ENCODE results near the gene LGALS13. TPM values are rescaled to one million over a fixed set of nuclear protein-coding genes. Genes with fewer than 3 reads are reported as not detected.

LGALS13 gene
- total and polyA plus RNA-seq, 7 donors = not detected

GRCh38 chr19:39568604-39569003 lies 33.7 kb upstream of the LGALS13 start:
- TF ChIP-seq CTCF (IDR thresholded peaks at IDR 0.05) = no peak
- no peak overlapping the region for H3K27ac ChIP-seq
- H3K9me3 ChIP-seq = peaks cover 11% of the 10 kb centered on the region
- H3K27me3 ChIP-seq (ENCODE audit: insufficient read depth in 3 of 3, low read length in 2 of 3) = peaks cover 3 to 11% (median 9%) of the 10 kb centered on the region in 3 donors
- H3K4me1 ChIP-seq = no peaks in the 10 kb centered on the region
- intact Hi-C loops (cut with DNase I) = no loop called here
- 57 to 63% (median 59%) methylated on average over 3 of the region's 3 CpGs for WGBS, 3 donors
- H3K36me3 ChIP-seq (ENCODE audit: insufficient read depth in 1 of 2, low read depth in 1 of 2) = no peaks in the 10 kb centered on the region
- ATAC-seq = no peak
- H3K4me3 ChIP-seq = no peak overlapping the region
- no peak for DNase-seq

GRCh38 chr19:39582442-39582841 lies 19.9 kb upstream of the LGALS13 start:
- no peak for TF ChIP-seq CTCF (IDR thresholded peaks at IDR 0.05)
- H3K4me1 ChIP-seq = no peaks in the 10 kb centered on the region
- no peaks in the 10 kb centered on the region for H3K9me3 ChIP-seq
- H3K27me3 ChIP-seq (ENCODE audit: insufficient read depth in 3 of 3, low read length in 2 of 3) = peaks cover 0 to 9% (median 0%) of the 10 kb centered on the region in 3 donors
- H3K27ac ChIP-seq = no peak overlapping the region
- H3K36me3 ChIP-seq (ENCODE audit: insufficient read depth in 1 of 2, low read depth in 1 of 2) = no peaks in the 10 kb centered on the region
- H3K4me3 ChIP-seq = no peak overlapping the region
- 44 to 48% (median 47%) methylated on average over 4 of the region's 4 CpGs for WGBS, 3 donors
- intact Hi-C loops (cut with DNase I) = no loop called here
- no peak for DNase-seq
- ATAC-seq = no peak

- Histone ChIP-seq H3K36me3 (ENCODE audit: insufficient read depth in 1 of 2, low read depth in 1 of 2) (no peaks in the 10 kb centered on the region), H3K4me1 (no peaks in the 10 kb centered on the region), H3K27me3 (ENCODE audit: insufficient read depth in 3 of 3, low read length in 2 of 3) (peaks cover 0 to 9% (median 0%) of the 10 kb centered on the region in 3 donors), H3K4me3 (no peak overlapping the region), H3K9me3 (no peaks in the 10 kb centered on the region), H3K27ac (no peak overlapping the region)
- 58 to 66% (median 61%) methylated on average over 8 of the region's 8 CpGs for WGBS, 3 donors
- DNase-seq = no peak
- no peak for ATAC-seq
- TF ChIP-seq CTCF (IDR thresholded peaks at IDR 0.05) = no peak
- intact Hi-C loops (cut with DNase I) = no loop called here
Measured at GRCh38 chr19:39582891-39583625, 19.3 kb upstream of the LGALS13 start.

GRCh38 chr19:39587496-39587895 lies 14.8 kb upstream of the LGALS13 start:
- no peak for TF ChIP-seq CTCF (IDR thresholded peaks at IDR 0.05)
- H3K36me3 ChIP-seq (ENCODE audit: insufficient read depth in 1 of 2, low read depth in 1 of 2) = no peaks in the 10 kb centered on the region
- H3K27ac ChIP-seq = no peak overlapping the region
- WGBS, 3 donors = 61 to 67% (median 61%) methylated on average over 4 of the region's 4 CpGs
- DNase-seq (no peak), ATAC-seq (no peak)
- H3K9me3 ChIP-seq = no peaks in the 10 kb centered on the region
- intact Hi-C loops (cut with DNase I) = no loop called here
- no peaks in the 10 kb centered on the region for H3K4me1 ChIP-seq
- H3K27me3 ChIP-seq (ENCODE audit: insufficient read depth in 3 of 3, low read length in 2 of 3) = peaks cover 0 to 14% (median 2%) of the 10 kb centered on the region in 3 donors
- H3K4me3 ChIP-seq = no peak overlapping the region

GRCh38 chr19:39588066-39588465 lies 14.3 kb upstream of the LGALS13 start:
- no peak for ATAC-seq
- no peak overlapping the region for H3K4me3 ChIP-seq
- no peaks in the 10 kb centered on the region for H3K9me3 ChIP-seq
- H3K4me1 ChIP-seq = no peaks in the 10 kb centered on the region
- intact Hi-C loops (cut with DNase I) = no loop called here
- no peak for TF ChIP-seq CTCF (IDR thresholded peaks at IDR 0.05)
- no peak for DNase-seq
- H3K27me3 ChIP-seq (ENCODE audit: insufficient read depth in 3 of 3, low read length in 2 of 3) = peaks cover 0 to 14% (median 2%) of the 10 kb centered on the region in 3 donors
- no peaks in the 10 kb centered on the region for H3K36me3 ChIP-seq (ENCODE audit: insufficient read depth in 1 of 2, low read depth in 1 of 2)
- 29 to 36% (median 30%) methylated on average over 2 of the region's 2 CpGs for WGBS, 3 donors
- no peak overlapping the region for H3K27ac ChIP-seq

All from psoas muscle (tissue), 8 donors.